GM19468 (cell line): ENCODE data around the gene ECHDC3.
"Not testable (repeated sequence)": the region's sequence is repeated elsewhere in the genome, so short reads cannot be mapped to it uniquely, and the experiment has no call there.

Experiments used
- ATAC-seq: cut with Tn5 transposase; IDR thresholded peaks from one replicate; pipeline ENCODE4 v1.9.1; 2021; ENCODE audit warnings: mild to moderate bottlenecking, moderate library complexity, moderate number of reproducible peaks; ENCODE audit not compliant: unreplicated experiment; ENCODE audit errors: extremely low read depth

ECHDC3 gene

DNA sequence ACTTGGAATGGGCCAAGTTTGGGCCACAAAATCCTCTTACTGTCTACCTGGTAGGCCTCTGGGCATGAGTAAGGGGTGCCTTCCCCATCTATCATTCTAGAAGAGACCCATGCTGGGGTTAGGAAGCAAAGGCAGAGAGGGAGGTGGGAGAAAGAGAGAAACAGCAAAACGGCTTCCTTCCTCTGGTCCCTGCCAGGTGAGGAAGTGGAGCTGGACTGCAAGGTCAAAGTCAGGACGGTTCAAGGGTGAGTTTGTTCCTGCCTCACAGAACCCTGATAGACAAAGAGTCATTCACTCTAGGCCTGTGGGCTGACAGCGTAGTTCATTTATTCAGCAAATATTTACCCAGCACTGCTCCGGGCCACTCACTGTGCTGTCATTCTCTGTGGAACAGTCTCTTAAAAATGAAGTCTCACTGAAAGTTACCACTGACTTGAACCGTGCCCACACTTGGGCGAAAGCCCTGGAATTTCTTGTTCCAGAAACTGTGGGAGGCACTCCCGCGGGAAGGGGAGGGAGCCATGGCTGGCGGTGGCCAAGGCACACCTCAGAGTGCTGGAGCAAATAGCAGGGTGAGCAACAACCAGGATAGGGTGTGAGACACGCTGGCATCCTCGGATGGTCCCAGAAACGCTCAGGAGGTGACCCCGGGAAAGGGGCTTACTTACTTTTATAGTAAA, 26.2 kb upstream of the ECHDC3 start:
- no peak for ATAC-seq

GRCh38 chr10:11716686-11717085, 25.5 kb upstream of the ECHDC3 start:
- no peak for ATAC-seq

GRCh38 chr10:11719496-11720259, 22.5 kb upstream of the ECHDC3 start:
- ATAC-seq = no peak

- ATAC-seq = no peak
Observed at GRCh38 chr10:11720260-11720741, 21.9 kb upstream of the ECHDC3 start.

- no peak for ATAC-seq
Observed at GRCh38 chr10:11721806-11722205, 20.4 kb upstream of the ECHDC3 start.

DNA sequence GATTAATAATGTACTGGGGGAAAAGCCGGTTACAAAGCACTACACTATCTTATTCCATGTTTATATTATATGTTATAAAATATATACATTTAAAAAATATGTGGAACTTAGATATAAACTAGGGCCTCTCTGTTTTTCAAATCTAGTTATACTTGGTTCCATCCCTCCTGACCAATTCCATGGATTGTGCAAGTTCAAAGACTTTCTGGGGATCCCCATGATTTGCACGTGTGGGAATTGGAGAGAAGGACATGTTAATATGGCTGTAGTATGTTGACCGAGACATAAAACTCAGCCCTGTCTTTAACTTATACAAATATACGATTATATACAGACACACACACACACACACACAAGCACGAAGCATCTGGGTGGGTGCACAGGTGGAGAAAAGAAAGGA, 18.8 kb upstream of the ECHDC3 start:
- no peak for ATAC-seq

DNA sequence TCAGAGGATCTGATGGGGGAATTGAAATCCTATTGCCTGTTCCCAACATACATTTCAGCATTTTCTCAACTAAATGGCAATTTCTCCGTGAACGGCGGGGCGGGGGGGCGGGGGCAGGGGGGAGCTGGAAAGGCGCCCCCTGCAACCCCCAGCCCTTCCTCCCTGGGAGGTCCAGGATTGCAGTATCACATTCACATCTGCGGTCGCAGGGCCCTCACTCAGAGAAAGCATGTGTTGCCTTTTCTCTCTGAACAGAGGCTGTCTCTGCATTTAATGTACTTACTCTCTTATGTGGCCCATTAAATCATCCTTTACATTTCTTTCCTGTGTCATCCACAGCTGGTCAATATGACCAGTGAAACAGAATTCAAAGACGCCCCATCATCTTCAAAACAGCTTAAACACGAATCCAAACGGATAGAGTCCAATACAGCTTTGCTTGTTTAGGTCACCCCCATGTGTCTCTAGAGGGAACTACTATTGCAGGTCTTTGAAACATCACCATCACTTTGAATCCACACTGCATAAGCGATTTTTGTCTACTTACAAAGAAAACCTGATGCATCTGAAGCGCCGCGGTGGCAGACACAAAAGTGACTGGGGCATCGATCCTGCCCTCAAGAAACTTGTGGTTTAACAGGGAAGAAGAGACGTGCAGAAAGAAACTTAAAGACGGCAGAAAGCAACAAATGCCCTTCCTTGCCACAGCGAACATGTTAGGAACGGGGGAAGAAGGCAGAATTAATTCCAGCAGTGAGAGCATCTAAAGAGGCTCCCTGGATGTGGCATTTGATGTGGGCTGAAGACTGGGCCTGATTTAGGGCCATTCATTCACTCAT, 17.0 kb upstream of the ECHDC3 start:
- peak; percentile 60 for ATAC-seq

DNA sequence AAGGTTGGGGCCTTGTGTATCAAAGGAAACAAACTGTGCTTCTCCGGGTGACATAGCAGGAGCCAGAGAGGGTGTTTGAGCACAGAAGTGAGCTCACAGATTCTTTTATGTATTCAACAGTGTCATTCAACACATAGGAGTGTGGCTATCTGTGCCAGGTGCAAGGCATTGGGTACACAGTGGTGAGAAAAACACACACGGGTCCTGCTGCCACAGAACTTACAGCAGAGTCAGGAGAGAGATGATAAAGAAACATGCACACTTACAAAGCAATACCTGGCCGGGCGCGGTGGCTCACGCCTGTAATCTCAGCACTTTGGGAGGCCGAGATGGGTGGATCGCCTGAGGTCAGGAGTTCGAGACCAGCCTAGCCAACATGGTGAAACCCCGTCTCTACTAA, 16.3 kb upstream of the ECHDC3 start:
- ATAC-seq = no peak

DNA sequence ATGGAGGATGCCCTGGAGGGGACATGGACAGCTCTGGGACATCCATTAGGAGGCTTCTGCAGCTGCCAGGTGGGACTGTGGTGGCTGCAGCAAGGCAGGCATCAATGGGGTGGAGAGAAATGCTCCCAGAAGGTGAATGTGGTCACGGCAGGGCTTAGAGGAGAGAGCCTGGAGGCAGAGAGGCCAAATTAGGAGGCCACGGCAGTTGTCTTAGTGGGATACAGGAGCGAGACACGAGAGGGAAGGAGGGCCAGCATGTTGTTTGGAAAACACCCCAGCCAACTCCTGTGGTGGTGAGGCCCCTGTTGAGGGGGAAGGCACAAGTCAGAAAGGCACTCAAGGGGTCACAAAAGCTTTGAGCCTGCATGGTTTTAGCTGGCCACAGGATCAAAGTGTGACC, 14.6 kb upstream of the ECHDC3 start:
- ATAC-seq = no peak

DNA sequence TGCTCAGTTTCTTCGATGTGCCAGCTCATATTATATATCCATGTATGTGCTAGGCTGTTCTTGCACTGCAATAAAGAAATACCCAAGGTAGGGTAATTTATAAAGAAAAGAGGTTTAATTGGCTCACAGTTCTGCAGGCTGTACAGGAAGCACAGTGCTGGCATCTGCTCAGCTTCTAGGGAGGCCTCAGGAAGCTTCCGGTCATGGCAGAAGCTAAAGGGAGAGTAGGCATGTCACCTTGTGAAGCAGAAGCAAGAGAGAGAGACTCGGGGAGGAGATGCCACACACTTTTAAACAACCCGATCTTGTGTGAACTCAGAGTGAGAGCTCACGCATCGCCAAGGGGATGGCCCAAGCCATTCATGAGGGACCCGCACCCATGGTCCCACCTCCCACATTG, 13.8 kb upstream of the ECHDC3 start:
- ATAC-seq = no peak

GRCh38 chr10:11729790-11730315, 12.3 kb upstream of the ECHDC3 start:
- ATAC-seq = no peak

- no peak for ATAC-seq
Observed at GRCh38 chr10:11730779-11731178, 11.4 kb upstream of the ECHDC3 start.

GRCh38 chr10:11736767-11737166, 5.4 kb upstream of the ECHDC3 start:
- not testable (repeated sequence) for ATAC-seq

DNA sequence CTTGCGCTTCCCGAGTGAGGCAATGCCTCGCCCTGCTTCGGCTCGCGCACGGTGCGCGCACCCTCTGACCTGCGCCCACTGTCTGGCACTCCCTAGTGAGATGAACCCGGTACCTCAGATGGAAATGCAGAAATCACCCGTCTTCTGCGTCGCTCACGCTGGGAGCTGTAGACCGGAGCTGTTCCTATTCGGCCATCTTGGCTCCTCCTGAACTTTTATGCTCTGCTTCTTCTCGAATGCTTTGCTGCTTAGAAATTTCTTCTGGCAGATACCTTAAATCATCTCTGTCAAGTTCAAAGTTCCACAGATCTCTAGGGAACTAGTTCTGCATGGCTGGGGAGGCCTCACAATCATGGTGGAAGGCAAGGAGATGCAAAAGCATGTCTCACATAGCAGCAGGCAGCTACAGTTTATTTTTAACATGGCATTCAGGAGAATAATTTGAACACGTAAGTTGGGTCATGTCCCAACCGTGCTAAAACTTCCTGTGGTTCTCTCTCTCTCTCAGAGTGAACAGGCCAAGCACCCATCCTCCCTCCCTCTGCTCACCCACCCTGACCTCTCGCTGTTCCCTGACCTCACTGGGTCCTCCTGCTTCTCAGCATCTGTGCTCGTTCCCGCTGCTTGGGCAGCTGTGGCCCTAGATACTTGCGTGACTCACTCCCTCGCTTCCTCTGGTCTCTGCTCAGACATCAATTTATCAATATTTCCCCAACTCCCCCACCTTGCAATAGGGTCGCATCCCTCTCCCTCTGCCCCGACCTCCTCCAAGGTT, 4.7 kb upstream of the ECHDC3 start:
- not testable (repeated sequence) for ATAC-seq

DNA sequence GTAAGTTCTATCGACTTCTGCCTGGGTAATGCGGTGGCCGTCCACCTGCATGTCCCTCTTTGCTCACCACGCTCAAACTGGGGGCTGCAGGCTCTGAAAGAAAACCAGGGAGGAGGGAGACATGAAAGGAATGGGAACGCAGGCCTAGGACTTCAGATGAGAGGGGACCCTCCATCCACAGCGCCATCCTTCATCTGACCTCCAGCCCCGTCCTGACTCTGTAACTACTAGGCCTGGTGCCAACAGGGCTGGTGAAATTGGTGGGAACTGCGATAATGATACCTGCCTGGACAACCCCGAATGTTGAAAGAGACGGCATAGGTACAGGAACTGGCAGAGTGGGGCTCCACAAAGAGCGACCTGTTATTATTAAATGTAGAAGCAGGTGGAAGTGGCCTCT, 1.3 kb upstream of the ECHDC3 start:
- ATAC-seq = no peak

GRCh38 chr10:11741608-11742007, 574 bp upstream of the ECHDC3 start:
- ATAC-seq = no peak

DNA sequence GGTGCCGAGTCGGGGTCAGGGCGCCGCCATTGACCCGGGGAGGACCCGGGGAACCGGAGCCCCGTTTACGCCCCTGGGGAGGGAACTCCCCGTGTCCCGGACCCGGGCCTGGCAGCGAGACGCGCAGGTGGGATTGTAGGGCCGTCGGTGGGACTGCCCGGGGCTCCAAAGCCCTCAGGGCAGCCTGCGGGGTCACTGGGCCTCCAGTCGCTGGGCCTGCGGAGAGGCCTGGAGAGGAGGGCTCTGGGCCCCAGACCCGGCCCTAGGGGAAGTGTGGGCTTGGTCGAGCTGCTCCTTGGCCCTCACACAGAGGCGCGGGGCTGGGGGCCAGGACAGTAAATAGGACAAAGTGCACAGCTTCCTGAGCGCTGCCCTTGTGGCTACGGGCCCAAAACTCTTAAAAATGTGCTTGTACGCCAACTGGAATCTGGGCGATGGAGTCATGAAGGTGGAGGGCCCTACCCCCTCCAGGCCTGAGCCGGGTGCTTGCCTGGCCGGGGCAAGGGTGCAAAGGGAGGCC, 657 bp downstream of the ECHDC3 start:
- ATAC-seq = no peak

DNA sequence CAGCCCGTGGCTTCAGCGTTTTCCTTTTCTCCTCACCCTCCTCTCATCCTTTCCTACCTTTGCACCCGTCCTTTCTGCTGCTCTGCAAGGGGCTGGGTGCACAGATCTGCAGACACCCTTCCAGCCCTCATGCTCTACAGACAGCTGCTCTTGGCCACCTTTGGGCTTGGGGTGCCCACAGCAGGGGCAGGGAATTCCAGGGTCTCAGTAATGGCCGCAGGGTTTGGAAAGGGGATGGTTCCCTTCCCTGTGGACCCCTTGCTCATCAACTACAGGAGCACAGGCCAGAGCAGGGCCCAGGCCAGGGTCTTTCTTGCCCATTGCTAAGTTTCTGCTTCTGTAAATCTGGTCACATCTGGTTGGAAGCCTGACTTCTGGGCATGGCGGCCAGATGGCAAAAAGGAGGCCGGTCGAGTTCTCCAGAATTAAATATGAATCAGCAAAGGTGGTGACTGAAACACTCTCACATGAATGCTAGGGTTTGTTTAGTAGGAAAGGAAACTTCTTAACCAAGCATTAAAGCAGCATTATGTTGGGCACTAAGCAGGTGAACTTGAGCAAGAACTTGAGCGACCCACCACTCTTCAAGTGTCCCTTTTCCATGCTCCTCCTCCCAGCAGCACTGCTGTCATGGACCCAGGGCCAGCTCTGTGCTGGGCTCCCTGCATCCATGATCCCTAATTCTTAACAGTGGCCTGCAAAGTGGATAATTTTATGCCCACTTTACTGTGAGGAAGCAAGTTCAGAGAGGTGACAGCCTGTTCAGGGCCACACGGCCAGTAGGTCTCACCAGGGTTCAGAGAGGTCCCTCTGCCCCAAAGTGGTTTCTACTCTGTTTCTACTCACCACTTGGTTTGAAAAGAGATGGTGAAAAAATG, 1.5 kb downstream of the ECHDC3 start:
- no peak for ATAC-seq

- ATAC-seq = no peak
Observed at GRCh38 chr10:11745045-11745444, 2.9 kb downstream of the ECHDC3 start.
